Testis (tissue), 3 donors: Measurements from ENCODE around the gene TTC23. TPM values are rescaled to one million over a fixed set of nuclear protein-coding genes. Genes with fewer than 3 reads are reported as not detected.

Experiments
- DNase-seq: peaks from one replicate; pipeline ENCODE4 v3.0.0-alpha.2; 2019
- H3K27ac ChIP-seq, 2 donors: fragments of 200-600 bp; sonication (generic); one replicate each; pipeline ENCODE4 v1.5.1; 2019
- H3K27me3 ChIP-seq: fragments of 200-600 bp; sonication (generic); one replicate; pipeline ENCODE4 v1.5.1; 2019
- H3K36me3 ChIP-seq: fragments of 200-600 bp; sonication (generic); one replicate; pipeline ENCODE4 v1.5.1; 2017; ENCODE audit warnings: low read depth; ENCODE audit errors: missing control alignments
- H3K4me1 ChIP-seq: fragments of 200-600 bp; sonication (generic); one replicate; pipeline ENCODE4 v1.5.1; 2019
- H3K4me3 ChIP-seq, 2 donors: fragments of 200-600 bp; sonication (generic); one replicate each; pipeline ENCODE4 v1.5.1; 2017 to 2019
- H3K9me3 ChIP-seq: fragments of 200-600 bp; sonication (generic); one replicate; pipeline ENCODE4 v1.5.1; 2017
- CTCF ChIP-seq, 3 experiments: fragments of 450-650 bp in 2 of 3; fragments of 200-600 bp in 1 of 3; sonication (generic) in 1 of 3; IDR thresholded peaks; one replicate each; pipeline ENCODE4 v1.5.1; 2016 to 2019; ENCODE audit warnings: antibody characterized with exemption in 3 of 3, mild to moderate bottlenecking in 2 of 3, moderate library complexity in 1 of 3
- POLR2A ChIP-seq: fragments of 450-650 bp; IDR thresholded peaks from one replicate; pipeline ENCODE4 v1.6.1; 2017; ENCODE audit warnings: antibody characterized with exemption, mild to moderate bottlenecking, moderate library complexity
- WGBS, 2 donors: methylation state at CpG; one replicate each; pipeline ENCODE4 v1.1.5; 2018; 5-methylcytosine and 5-hydroxymethylcytosine counted together
- intact Hi-C: fragments of 100-400 bp; cut with DNase I; formaldehyde crosslinking; loops from one replicate; pipeline ENCODE4 v1.15.1; 2023; ENCODE audit warnings: low total_unique reads
- polyA plus RNA-seq: library from polyadenylated mRNA; stranded (reverse); fragments of 350-450 nt; fragmentation: Illumina TruSeq; extraction: RNeasy Lipid Tissue Mini Kit (QIAGEN cat#74804); gene quantifications from one replicate; pipeline ENCODE4 v1.2.3, GENCODE V29; 2014; ENCODE audit warnings: low read depth, low replicate concordance; ENCODE audit not compliant: insufficient read depth
- total RNA-seq, 2 donors: library from RNA; depleted of rRNA; stranded (reverse); fragments of >200 nt; gene quantifications; one replicate each; pipeline ENCODE4 v1.2.3, GENCODE V29; 2016

TTC23 gene
- total and polyA plus RNA-seq, 3 donors from 2014 or later, result 26.6 to 40.5 (median 37.2) TPM

GRCh38 chr15:99100245-99101173 is 148.9 kb downstream of the TTC23 start:
- 2 to 6% methylated on average over 34 to 47 of the region's 50 CpGs for WGBS, 2 donors
- peak overlapping the region; percentile 4 to 56 for H3K4me3 ChIP-seq
- H3K4me1 ChIP-seq, result peaks cover 7% of the 10 kb centered on the region
- intact Hi-C loops, result no loop called here
- no peaks in the 10 kb centered on the region for H3K36me3 ChIP-seq
- TF ChIP-seq CTCF (IDR thresholded peaks at IDR 0.05) (peak; percentile 62 to 79 (median 77)), POLR2A (no peak)
- no peaks in the 10 kb centered on the region for H3K27me3 ChIP-seq
- H3K9me3 ChIP-seq, result no peaks in the 10 kb centered on the region
- peak; percentile 89 for DNase-seq
- no peak overlapping the region for H3K27ac ChIP-seq

- H3K27ac ChIP-seq, result no peak overlapping the region
- peaks cover 7% of the 10 kb centered on the region for H3K4me1 ChIP-seq
- DNase-seq, result no peak
- H3K4me3 ChIP-seq, result no peak overlapping the region
- H3K27me3 ChIP-seq, result no peaks in the 10 kb centered on the region
- no peak for TF ChIP-seq POLR2A
- TF ChIP-seq CTCF (IDR thresholded peaks at IDR 0.05), result no peak
- no peaks in the 10 kb centered on the region for H3K9me3 ChIP-seq
- no peaks in the 10 kb centered on the region for H3K36me3 ChIP-seq
- intact Hi-C loops, result no loop called here
- 67 to 86% methylated on average over 4 to 7 of the region's 7 CpGs for WGBS, 2 donors
These were observed 149.7 kb downstream of the TTC23 start for GRCh38 chr15:99099661-99100060.

- Histone ChIP-seq H3K4me1 (peaks cover 7% of the 10 kb centered on the region), H3K27me3 (no peaks in the 10 kb centered on the region), H3K27ac (no peak overlapping the region), H3K36me3 (no peaks in the 10 kb centered on the region), H3K9me3 (no peaks in the 10 kb centered on the region), H3K4me3 (no peak overlapping the region)
- intact Hi-C loops, result no loop called here
- WGBS, 2 donors, result 80 to 86% methylated on average over 6 of the region's 6 CpGs
- TF ChIP-seq POLR2A (no peak), CTCF (IDR thresholded peaks at IDR 0.05) (no peak)
- DNase-seq, result no peak
These were observed 150.4 kb downstream of the TTC23 start for GRCh38 chr15:99098991-99099390.

- no peaks in the 10 kb centered on the region for H3K27me3 ChIP-seq
- H3K9me3 ChIP-seq, result no peaks in the 10 kb centered on the region
- no peak overlapping the region for H3K4me3 ChIP-seq
- intact Hi-C loops, result no loop called here
- peaks cover 7% of the 10 kb centered on the region for H3K4me1 ChIP-seq
- DNase-seq, result no peak
- H3K36me3 ChIP-seq, result no peaks in the 10 kb centered on the region
- H3K27ac ChIP-seq, result no peak overlapping the region
- 87 to 94% methylated on average over 10 to 12 of the region's 12 CpGs for WGBS, 2 donors
- no peak for TF ChIP-seq POLR2A
- TF ChIP-seq CTCF (IDR thresholded peaks at IDR 0.05), result no peak
These were observed 151.0 kb downstream of the TTC23 start for GRCh38 chr15:99098426-99098825.
